ENCODE results near the gene EXOC4.

Gene EXOC4

DNA sequence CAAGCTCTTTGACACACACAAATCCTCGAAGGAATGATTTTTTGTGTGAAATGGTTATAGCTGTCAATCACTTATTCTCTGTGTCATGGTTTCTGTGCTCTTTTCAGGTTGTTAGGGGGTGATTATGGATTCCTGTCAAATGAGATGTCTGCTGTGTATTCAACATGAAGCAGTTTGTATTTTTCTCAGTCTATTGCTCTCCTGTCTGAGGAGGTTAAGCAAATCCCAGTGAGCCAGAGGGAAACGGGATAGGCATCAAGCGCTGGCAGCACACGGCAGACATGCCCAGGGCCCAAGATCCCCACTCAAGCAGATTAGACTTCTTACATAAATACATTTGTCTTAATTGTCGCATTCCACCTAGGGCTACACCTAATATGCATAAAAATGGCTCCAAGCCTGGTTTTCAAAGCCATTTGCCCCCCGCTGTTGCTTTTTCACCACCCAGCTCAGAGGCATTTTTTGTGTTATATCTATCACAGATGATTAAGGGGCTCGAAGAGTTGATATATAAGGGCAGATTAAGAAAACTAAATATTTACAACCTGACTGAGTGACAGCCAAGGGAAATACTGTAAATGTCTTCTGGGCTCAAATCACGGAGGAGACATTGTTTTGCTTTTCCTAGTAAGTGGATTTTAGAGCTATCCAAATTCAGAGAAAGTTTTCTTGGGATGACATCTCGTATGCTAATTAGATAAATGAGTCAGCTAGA, 681.5 kb downstream of the EXOC4 start:
- DNase-seq (ENCODE audit: low spot score), result no peak

DNA sequence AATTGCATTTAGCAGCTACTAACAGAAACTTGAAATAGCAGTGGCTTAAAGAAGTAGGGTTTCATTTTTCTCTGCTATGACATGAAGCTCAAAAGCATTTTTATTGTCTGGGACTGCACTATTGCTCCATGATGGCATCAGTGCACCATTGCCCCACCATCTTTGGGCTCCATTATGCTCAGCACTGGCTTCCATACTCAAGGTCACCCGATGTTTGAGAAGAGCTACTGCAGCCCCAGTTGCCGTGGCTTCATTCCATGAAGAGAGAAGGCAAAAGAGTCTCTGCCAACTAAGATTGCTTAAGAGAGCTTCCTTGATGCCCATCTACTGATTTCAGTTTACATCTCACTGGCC, 682.1 kb downstream of the EXOC4 start:
- DNase-seq (ENCODE audit: low spot score), result no peak

DNA sequence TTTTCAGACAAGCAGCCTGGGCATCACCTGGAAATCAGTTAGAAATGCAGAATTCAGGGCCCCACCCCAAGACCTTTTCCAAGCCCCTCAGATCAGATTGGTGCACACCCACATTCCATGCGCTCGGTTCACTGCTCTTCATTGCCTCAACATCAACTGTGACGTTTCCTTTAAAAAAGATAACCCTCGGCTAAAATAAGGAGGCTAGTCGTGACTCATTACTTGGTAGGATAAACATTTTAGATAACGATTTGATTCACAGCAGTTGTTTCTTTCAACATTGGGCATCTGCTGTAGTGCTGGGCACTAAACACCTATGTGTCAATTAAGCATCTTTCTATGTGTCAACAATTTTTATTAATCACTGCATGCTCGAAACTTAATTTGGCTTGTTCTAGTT, 683.2 kb downstream of the EXOC4 start:
- no peak for DNase-seq (ENCODE audit: low spot score)

DNA sequence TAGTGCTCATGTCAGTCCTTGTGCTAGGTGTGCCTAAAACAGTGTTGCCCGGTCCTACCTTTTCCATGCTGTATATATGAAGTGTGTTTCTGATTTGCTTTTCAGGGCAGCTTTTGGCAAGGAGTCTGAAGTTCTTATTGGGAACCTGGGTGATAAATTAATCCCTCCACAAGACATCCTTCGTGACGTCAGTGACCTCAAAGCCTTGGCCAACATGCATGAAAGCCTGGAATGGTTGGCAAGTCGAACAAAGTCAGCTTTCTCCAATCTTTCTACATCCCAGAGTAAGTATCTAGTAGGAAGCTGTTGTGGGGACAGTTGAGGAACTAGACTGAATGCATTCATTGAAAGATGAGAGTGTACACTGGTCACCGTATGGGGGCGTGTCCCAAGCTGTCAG, 684.9 kb downstream of the EXOC4 start:
- no peak for DNase-seq (ENCODE audit: low spot score)

DNA sequence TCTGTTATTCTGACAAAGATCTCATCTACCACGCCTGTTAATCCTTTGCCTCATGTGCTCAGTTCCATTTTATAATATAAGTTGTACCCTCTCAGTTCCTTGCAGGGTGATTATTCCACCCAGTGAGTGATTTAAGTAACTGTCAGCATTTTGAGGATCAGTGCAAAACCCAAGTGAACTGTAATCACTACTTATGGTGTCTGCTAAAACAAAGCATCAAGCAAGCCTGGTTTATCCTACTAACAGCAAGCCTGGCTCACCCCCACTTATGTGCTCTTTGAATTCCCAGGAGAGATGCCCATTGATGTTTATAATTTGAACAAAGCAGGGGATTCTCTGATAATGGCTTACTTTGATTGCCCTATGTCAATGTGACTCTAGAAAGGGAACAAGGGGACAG, 687.5 kb downstream of the EXOC4 start:
- no peak for DNase-seq (ENCODE audit: low spot score)

DNA sequence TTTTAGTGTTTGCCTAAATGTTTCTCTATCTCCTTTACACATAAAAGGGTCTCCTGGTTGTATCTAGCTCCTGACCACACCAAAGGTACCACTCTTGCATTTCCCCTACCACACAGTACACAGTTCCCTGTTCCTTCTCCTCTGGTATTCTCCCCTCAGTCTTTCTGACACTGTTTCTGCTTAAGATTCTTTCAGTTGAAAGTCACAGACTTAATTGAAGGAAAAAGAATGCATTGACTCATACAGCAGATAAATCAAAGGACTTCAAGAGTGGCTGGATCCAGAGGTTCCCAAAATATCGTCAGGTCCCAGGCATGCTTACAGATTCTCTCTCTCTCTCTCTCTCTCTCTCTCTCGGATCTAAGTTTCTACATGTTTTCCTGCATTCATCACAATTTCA, 688.6 kb downstream of the EXOC4 start:
- no peak for DNase-seq (ENCODE audit: low spot score)

DNA sequence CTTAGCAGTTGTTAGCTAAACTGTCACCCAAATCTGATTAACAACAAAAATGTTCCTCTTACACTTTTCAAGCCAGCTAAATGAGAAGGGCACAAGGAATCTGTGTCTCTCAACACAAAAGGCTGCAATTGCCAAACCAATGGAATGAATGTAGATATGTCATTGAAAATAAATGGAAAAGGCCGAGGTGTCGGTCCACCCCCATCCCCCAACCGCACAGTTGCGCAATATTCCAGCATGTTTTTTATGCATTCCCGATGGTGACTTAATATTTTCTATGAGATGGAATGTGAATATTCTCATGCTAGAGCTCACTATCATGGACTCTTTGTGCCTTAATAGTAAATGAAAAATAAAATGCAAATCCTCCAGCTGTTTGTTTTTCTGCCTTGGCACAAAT, 692.6 kb downstream of the EXOC4 start:
- DNase-seq (ENCODE audit: low spot score), result no peak

DNA sequence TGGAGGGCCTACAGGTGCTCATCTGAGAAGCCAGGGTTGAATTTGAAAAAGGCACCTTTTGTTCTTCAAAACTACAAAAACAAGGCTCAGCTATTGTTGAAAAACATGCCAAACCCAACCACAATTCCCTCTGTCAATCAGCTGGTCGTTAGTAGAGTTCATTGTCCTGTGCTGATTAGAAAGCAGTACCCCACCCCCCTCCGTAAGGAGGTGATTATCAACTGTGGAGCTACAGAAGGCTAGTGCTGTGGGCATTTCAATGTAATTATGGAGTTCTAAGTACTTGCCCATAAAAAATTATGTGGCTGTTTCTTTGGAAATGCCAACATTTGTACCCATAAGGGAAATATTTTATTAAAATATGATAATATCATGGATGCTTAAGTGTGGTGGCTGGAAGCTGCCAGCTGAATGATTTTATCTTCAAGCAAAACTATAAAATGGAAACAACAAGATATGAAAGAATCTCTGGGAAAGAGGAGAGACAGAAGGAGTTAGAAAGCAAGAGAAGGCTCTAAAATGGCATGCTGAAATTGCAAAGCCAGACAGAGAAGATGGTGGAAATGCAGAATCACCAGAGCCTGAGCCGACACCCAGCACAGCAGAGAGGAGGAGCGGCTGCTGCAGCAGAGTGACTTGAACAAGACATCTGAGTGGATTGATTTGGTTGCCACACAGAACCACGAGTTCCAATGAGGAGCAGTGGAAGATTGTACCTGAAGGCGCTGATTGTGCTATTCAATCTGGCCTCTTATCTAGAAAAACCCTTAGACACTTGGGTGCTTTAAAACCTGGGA, 694.8 kb downstream of the EXOC4 start:
- no peak for DNase-seq (ENCODE audit: low spot score)

DNA sequence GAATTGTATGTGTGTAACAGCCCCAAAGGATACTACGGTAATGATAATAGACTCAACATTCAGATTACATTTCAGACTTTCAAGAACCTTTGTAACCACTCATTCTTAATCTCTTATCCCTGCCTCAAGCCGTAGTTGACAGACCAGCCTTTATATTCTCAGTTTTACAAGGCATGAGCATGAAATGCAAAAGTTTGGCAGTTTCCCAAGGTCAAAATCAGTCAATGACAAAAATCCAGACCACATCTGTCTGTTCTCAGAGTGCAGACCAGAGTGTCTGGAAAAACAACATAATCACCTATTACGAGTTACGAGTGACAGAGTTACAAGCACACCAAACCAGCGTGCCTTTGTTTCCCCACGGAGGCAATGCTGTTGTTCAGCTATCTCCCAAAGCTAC, 695.7 kb downstream of the EXOC4 start:
- no peak for DNase-seq (ENCODE audit: low spot score)

DNA sequence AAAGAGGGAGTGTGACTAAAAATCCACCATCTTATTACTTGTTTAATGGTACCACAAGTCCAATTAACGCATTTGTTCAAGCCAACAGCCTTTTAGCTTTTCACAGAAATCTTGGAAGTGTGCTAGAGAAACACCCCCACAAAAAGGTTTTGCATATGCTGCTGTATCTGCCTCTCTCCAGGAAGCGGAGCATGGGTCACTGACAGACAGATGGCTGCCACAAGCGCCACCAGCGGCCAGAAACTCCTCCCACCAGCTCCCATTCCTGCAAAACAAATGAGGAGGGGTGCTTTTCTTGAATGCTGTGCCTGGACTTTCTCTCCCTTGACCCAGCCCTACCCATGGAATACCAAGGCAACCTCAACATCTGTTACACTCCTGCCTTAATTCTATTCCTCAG, 698.0 kb downstream of the EXOC4 start:
- DNase-seq (ENCODE audit: low spot score), result peak; percentile 18

DNA sequence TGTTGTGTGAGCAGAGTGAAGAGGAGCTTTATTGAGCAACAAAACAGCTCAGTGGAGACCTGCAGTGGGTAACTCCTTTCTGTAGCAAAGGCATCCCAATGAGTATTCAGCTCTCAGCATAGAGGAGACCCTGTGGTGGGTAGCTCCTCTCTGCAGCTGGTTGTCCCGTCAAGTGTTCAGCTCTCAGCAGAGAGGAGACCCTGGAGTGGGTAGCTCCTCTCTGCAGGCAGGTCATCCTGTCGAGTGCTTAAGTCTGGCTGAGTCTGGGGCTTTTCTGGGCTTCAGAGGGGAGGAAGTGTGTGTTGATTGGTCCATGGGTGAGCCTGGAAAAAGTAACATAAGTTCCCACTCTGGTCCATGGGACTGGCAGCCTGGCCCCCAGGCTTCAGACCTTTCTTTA, 702.3 kb downstream of the EXOC4 start:
- no peak for DNase-seq (ENCODE audit: low spot score)

DNA sequence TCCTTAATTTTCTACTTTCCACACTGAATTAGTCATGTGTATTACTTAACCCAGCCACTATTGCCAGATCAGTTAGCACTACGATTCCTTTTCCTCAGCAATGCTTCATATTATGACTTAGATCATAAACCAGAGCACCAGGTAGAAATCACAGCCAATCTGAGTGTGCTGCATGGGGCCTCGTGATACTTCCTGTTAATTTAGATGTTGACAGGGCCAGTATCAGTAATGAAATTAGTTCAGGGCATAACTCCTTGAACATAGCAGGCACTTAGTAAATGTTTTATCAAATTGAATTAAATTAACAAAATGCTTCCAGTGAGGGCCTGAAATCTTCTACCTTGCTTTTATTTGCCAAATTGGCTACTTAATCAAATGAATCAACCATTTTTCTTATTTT, 705.0 kb downstream of the EXOC4 start:
- DNase-seq (ENCODE audit: low spot score), result peak; percentile 51

DNA sequence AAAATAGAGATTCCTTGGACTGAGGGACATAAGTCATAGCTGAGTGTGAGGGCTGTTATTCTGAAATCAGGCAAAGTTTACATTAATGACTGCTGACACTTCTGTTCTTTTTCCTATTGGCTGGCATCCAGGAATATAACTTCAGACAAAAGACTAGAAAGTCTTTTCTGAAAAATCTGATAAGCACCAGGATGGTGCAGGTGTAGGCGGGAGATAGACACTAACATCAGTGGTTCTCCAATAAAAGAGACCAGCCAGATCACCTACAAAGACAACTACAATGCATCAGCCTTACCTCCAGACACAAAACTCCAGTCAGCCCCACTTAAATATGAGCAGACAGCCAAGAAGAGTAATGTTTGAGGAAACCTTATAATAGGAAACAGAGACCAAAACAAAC, 705.9 kb downstream of the EXOC4 start:
- DNase-seq (ENCODE audit: low spot score), result no peak

DNA sequence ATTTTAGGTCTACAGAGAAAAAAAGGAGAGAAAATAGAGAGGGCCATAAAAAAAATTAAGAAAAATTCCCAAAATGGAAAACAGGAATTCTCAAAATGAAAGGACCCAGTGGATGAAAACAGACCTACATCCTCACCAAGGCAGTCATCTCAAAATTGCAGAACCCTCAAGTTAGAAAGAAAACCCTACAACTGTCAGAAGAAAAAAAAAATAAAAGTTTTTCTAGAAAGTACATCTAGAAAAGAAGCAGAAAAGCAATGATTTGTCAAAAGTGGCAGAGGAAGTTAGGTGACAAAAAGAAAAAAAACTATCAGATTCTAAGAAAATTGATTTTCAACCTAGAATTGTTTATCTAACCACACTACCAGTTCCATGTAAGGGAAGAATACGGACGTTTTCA, 706.6 kb downstream of the EXOC4 start:
- DNase-seq (ENCODE audit: low spot score), result no peak

DNA sequence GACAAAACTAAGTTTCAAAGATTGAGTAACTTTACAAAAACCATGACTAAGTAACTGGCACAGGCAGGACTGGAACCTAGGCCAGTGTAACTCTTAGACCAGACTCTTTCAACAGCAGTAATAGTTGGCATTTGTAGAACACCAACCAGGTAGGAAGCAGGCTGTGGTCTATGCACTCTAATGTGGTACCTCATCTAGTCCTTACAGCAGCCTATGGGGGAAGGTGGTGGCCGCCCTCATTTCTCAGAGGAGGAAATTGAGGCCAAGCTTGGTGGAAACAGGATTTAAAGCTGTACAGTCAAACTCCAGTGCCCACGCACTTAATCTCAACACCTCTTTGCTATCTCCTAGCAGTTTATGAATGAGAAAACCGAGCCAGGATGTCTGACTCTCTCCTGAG, 708.8 kb downstream of the EXOC4 start:
- no peak for DNase-seq (ENCODE audit: low spot score)

DNA sequence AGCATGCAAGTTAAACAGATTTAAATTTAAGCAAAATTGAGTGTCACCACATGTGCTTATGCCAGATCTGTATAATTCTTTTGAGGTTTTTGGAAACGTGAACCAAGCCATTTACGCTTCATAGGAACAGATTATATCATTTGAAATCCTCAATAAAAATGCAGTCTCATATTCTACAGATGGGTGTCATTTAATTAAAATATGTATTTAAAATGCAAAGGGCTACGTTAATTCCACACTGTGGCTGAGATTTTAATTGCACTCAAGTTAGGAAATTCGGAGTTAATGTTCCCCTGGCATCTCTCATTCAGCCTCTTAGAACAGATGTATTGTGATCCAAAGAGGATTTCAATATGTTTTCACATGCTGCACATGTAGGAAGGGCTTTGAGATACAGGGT, 709.8 kb downstream of the EXOC4 start:
- DNase-seq (ENCODE audit: low spot score), result no peak

DNA sequence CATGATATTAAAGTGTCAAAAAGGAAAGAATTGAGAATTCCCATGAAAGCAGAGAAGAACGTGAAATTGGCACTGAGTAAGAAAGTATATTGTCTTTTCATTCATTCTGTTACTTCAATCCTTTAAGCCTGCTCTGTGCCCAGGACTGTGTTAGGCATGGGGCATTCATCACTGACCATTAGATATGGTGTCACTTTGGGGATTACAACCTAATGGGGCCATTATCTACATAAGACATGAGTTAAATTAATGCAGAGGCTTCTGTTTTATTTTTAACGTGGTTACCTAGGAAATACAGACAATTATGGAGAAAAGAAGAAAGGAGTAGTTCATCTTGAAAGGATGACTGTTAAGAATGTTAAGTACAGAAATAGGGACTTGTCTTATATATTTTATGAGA, 710.8 kb downstream of the EXOC4 start:
- no peak for DNase-seq (ENCODE audit: low spot score)

DNA sequence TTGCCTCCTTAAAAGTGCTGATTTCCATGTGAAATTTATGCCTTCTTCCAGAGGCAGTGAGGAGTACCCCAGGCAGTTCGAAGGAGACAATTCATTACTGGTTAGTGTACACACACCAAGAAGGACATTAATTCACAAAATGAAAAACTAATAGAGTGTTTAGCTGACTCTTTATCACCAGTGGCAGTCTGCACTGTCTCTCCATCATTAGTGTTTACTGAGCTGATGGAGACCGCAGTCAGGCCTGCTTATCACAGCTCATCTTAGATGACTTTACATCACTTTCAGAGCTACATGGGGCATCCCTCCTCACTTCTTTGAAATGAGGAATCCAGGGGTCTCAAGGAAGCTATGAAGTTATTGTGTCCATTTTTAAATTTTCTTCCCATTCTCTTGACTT, 718.7 kb downstream of the EXOC4 start:
- DNase-seq (ENCODE audit: low spot score), result peak; percentile 24

DNA sequence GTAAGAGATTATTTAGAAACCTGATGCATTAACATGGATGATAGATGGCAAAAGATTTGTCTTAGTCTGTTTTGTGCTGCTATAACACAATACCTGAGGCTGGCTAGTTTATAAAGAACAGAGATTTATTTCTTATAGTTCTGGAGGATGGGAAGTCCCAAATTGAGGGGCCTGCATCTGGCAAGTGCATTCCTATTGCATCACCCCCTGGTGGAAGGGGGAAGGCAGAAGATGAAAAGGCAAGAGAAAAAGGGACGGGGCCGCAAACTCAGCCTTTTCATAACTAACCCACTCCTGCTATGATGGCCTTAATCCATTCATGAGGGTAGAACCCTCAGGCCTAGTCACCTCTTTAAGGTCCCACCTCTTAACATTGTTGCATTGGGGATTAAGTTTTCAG, 720.8 kb downstream of the EXOC4 start:
- no peak for DNase-seq (ENCODE audit: low spot score)

DNA sequence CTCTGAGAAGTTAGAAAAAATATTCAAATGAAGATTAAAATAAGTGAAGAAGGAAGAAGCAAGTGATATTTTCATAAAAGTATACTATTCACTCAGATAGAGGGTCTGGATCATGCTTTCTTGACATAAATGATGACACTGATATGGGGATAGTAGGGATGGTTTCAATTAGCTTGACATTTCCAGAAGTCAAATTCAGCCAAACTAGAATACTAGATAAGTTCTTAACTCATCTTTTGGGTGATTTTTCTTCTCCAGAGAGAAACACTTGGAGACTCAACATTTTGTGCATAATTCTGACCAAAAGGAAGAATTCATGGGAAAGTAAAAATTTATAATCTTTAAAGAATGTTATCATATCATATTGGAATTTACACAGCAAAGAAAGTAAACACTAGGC, 722.3 kb downstream of the EXOC4 start:
- peak; percentile 35 for DNase-seq (ENCODE audit: low spot score)

DNA sequence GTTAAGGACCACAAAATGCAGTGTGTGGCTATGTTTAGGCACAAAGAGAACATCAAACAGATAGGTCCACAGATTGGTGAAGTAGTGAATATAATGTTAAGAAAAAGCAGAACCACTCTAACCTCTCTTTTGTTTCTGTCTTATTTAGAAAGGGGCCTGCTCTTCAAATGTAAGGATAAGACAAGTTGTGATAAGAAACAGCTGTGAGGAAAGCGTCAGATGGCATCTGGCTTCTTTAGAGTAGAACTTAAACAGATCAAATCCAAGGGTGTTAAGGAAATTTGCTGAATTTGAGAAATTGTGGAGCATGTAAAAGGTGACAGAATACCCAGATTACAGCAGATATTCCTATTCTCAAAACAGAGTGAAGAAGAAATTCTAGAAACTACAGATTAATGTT, 723.3 kb downstream of the EXOC4 start:
- peak; percentile 84 for DNase-seq (ENCODE audit: low spot score)

DNA sequence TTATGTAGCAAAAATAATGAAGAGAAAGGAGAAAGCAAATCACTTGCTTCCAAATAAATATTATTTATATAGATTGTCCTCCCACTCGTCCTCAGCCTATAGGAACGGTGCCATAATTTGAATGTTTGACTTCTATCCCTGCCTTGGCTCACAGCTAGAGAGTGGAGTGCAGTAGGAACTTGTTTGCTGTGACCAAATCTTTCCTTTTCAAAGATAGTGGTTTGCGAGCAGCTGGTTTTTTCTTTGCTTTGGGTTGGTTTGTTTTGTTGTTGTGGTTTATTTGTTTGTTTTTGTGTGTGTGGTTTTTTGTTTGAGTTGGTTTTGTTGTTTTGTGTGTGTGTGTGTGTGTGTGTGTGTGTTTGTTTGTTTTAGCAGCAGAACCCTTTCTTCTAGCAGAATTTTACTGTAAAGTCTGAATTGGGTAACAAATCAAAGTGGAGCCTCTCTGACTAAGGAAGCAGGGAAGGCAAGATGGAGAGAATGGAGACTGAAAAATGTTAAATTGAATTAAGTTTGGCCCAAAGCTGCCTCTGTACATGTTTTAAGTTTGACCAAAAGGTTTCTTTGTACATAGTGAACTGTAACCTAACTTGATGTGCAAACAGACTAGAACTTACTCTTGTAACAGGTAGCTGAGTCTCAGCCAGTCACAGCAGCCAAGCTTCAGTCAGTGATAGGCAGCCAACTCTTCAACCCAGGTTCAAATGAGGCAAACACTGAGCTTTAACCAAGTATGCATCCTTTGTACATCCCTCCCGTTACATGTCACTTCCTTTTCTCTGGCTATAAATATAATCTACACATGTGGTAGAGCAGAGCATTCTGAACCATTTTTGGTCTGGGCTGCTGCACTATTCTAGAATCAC, 724.8 kb downstream of the EXOC4 start:
- DNase-seq (ENCODE audit: low spot score), result no peak

Measured in SK-N-DZ (cell line).